ENCODE measurements around the gene RXRG. TPM values are rescaled to one million over a fixed set of nuclear protein-coding genes. Genes with fewer than 3 reads are reported as not detected.
A peak's percentile ranks its signal among the peaks of the same experiment; 100 is the strongest.

The RXRG gene
- not detected for total RNA-seq

DNA sequence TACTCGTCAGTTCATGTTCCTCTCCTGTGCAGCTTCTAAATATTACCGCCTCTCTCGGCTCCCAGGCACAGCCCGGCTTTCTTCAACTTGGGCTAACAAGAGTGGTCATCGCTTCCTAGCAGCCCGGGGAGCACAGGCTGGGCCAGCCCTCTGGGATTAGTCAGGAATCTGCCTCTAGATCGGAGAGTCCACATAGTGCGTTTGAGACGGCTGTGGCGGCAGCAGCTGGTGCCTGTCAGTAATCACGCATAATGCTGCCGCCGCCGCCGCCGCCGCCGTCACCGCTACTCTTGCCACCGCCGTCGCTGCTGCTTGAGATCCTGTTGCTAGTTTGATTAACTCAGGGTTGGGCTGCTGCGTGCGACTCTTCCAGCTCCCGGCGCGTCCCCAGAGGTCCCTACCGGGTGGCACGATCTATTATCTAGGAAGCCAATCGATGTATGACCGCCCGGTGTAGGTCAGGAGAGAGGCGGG lies at the start of gene RXRG:
Gene RXRG (minus strand): TSS at position 230 of the 474 bp plus-strand sequence. CDS start 233 bp downstream, outside the sequence.
- POLR2A ChIA-PET: no interaction called here
- no peak within 1 kb of the TSS for H3K4me3 Mint-ChIP-seq
- ATAC-seq (ENCODE audit: low read depth) (no peak), DNase-seq (peak; percentile 43)
- H3K4me1 Mint-ChIP-seq: peaks cover 2% of the 10 kb centered on the region
- no peaks in the 10 kb centered on the region for H3K9me3 Mint-ChIP-seq
- no peak within 1 kb of the TSS for H3K27ac Mint-ChIP-seq
- no peaks in the 10 kb centered on the region for H3K36me3 Mint-ChIP-seq
- peaks cover 31% of the 10 kb centered on the region for H3K27me3 Mint-ChIP-seq

- Mint-ChIP-seq H3K9me3 (no peaks in the 10 kb centered on the region), H3K36me3 (no peaks in the 10 kb centered on the region), H3K4me3 (no peak overlapping the region), H3K4me1 (no peaks in the 10 kb centered on the region), H3K27ac (no peak overlapping the region), H3K27me3 (peaks cover 31% of the 10 kb centered on the region)
- POLR2A ChIA-PET: no interaction called here
- DNase-seq (no peak), ATAC-seq (ENCODE audit: low read depth) (no peak)
These were observed 48.0 kb upstream of the RXRG start for GRCh38 chr1:165492845-165493373.

- Mint-ChIP-seq H3K36me3 (no peaks in the 10 kb centered on the region), H3K27ac (no peak overlapping the region), H3K4me3 (no peak overlapping the region), H3K4me1 (no peaks in the 10 kb centered on the region), H3K27me3 (peaks cover 44% of the 10 kb centered on the region), H3K9me3 (no peaks in the 10 kb centered on the region)
- DNase-seq: no peak
- POLR2A ChIA-PET: no interaction called here
- no peak for ATAC-seq (ENCODE audit: low read depth)
These were observed 45.2 kb upstream of the RXRG start for GRCh38 chr1:165490175-165490574.

GRCh38 chr1:165487921-165488320 lies 43.0 kb upstream of the RXRG start:
- Mint-ChIP-seq H3K9me3 (no peaks in the 10 kb centered on the region), H3K36me3 (no peaks in the 10 kb centered on the region), H3K4me3 (no peak overlapping the region), H3K27me3 (peaks cover 43% of the 10 kb centered on the region), H3K4me1 (peaks cover 2% of the 10 kb centered on the region), H3K27ac (no peak overlapping the region)
- DNase-seq (no peak), ATAC-seq (ENCODE audit: low read depth) (no peak)
- POLR2A ChIA-PET: no interaction called here

DNA sequence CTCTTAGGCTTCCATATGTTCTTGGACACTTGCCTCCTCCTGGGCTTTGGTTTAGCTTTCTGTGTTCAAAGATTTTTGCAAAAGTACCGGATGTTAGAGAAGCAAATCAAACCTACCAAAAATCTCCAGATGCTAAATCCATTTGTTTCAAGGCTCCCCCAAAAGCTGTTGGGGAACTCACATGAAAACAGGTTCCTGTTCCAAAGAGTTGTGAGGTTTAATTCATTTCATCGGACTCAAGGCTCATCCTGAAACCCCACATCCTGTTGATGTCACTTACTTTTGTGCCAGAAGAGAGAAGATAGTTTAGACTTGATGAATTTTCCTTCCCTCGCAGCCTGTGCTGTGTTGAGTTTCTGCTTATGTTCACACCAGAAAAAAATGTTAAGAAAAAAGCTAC lies 41.7 kb upstream of the RXRG start:
- Mint-ChIP-seq H3K9me3 (no peaks in the 10 kb centered on the region), H3K27me3 (peaks cover 41% of the 10 kb centered on the region), H3K4me3 (no peak overlapping the region), H3K4me1 (peaks cover 5% of the 10 kb centered on the region), H3K36me3 (no peaks in the 10 kb centered on the region), H3K27ac (no peak overlapping the region)
- ATAC-seq (ENCODE audit: low read depth) (no peak), DNase-seq (no peak)
- POLR2A ChIA-PET: no interaction called here

DNA sequence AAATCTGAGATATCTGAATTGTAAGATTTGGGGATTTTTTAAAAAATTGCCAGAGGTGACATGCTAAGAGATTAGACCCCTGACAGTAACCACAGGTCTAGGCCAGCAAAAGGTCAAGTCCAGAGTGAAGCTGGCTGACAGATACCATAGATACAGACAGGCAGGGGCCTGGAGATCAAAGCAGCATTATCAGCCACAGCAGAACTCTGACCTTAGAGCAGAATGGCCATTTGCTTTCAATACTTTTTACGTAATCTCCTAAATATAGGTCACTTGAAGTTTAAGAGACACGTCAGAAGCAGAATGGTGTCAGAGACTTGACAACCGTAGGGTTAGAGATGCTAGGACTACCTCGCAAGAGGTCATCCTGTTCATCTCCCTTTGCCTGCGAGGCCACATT lies 40.8 kb upstream of the RXRG start:
- H3K4me3 Mint-ChIP-seq: no peak overlapping the region
- H3K36me3 Mint-ChIP-seq: no peaks in the 10 kb centered on the region
- no peaks in the 10 kb centered on the region for H3K9me3 Mint-ChIP-seq
- H3K4me1 Mint-ChIP-seq: peaks cover 5% of the 10 kb centered on the region
- POLR2A ChIA-PET: no interaction called here
- H3K27ac Mint-ChIP-seq: no peak overlapping the region
- peaks cover 41% of the 10 kb centered on the region for H3K27me3 Mint-ChIP-seq
- DNase-seq (no peak), ATAC-seq (ENCODE audit: low read depth) (no peak)

- no peak overlapping the region for H3K4me3 Mint-ChIP-seq
These were observed 39.6 kb upstream of the RXRG start for GRCh38 chr1:165484532-165484931.

GRCh38 chr1:165483412-165483811 lies 38.5 kb upstream of the RXRG start:
- H3K27me3 Mint-ChIP-seq: peaks cover 36% of the 10 kb centered on the region
- ATAC-seq (ENCODE audit: low read depth) (no peak), DNase-seq (no peak)
- no peak overlapping the region for H3K27ac Mint-ChIP-seq
- no peaks in the 10 kb centered on the region for H3K36me3 Mint-ChIP-seq
- peaks cover 1% of the 10 kb centered on the region for H3K9me3 Mint-ChIP-seq
- H3K4me1 Mint-ChIP-seq: peaks cover 5% of the 10 kb centered on the region
- H3K4me3 Mint-ChIP-seq: no peak overlapping the region
- POLR2A ChIA-PET: no interaction called here

More at GRCh38 chr1:165484532-165484931, 39.6 kb upstream of the RXRG start:
- DNase-seq: no peak
- no peak for ATAC-seq (ENCODE audit: low read depth)
- Mint-ChIP-seq H3K27me3 (peaks cover 43% of the 10 kb centered on the region), H3K4me1 (peaks cover 5% of the 10 kb centered on the region), H3K9me3 (peaks cover 1% of the 10 kb centered on the region), H3K36me3 (no peaks in the 10 kb centered on the region), H3K27ac (no peak overlapping the region)
- POLR2A ChIA-PET: no interaction called here

GRCh38 chr1:165481820-165482532 lies 37.0 kb upstream of the RXRG start:
- POLR2A ChIA-PET: no interaction called here
- peaks cover 5% of the 10 kb centered on the region for H3K4me1 Mint-ChIP-seq
- H3K27ac Mint-ChIP-seq: no peak overlapping the region
- H3K27me3 Mint-ChIP-seq: peaks cover 22% of the 10 kb centered on the region
- ATAC-seq (ENCODE audit: low read depth) (no peak), DNase-seq (no peak)
- no peaks in the 10 kb centered on the region for H3K36me3 Mint-ChIP-seq
- peaks cover 1% of the 10 kb centered on the region for H3K9me3 Mint-ChIP-seq
- no peak overlapping the region for H3K4me3 Mint-ChIP-seq

- peaks cover 6% of the 10 kb centered on the region for H3K27me3 Mint-ChIP-seq
- H3K4me1 Mint-ChIP-seq: no peaks in the 10 kb centered on the region
- ATAC-seq (ENCODE audit: low read depth) (no peak), DNase-seq (no peak)
- no peaks in the 10 kb centered on the region for H3K36me3 Mint-ChIP-seq
- POLR2A ChIA-PET: no interaction called here
- H3K4me3 Mint-ChIP-seq: no peak overlapping the region
- H3K9me3 Mint-ChIP-seq: peaks cover 1% of the 10 kb centered on the region
- H3K27ac Mint-ChIP-seq: no peak overlapping the region
These were observed 31.9 kb upstream of the RXRG start for GRCh38 chr1:165476776-165477175.

- ATAC-seq (ENCODE audit: low read depth): no peak
- no peaks in the 10 kb centered on the region for H3K36me3 Mint-ChIP-seq
- POLR2A ChIA-PET: no interaction called here
These were observed 29.3 kb upstream of the RXRG start for GRCh38 chr1:165474196-165474595.

DNA sequence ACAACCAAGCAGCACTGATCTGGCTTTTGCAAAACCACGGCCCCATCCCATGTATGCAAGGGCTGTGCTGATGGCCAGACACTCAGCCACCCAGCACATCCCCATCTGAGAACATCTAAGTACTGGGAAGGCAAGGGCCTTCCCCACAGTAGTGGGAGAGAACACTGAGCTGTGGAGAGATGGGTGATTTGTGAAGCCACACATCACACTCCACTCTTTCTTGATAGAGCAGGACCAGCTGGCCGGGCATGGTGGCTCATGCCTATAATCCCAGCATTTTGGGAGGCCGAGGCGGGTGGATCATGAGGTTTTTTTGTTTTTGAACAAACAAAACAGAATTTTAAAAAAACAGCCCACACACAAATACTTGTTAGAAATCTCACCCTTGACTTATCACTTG lies 28.2 kb upstream of the RXRG start:
- no peaks in the 10 kb centered on the region for H3K9me3 Mint-ChIP-seq
- peaks cover 7% of the 10 kb centered on the region for H3K27me3 Mint-ChIP-seq
- ATAC-seq (ENCODE audit: low read depth) (no peak), DNase-seq (no peak)
- POLR2A ChIA-PET: no interaction called here
- no peak overlapping the region for H3K4me3 Mint-ChIP-seq
- H3K36me3 Mint-ChIP-seq: no peaks in the 10 kb centered on the region
- no peaks in the 10 kb centered on the region for H3K4me1 Mint-ChIP-seq
- no peak overlapping the region for H3K27ac Mint-ChIP-seq

More at GRCh38 chr1:165474196-165474595, 29.3 kb upstream of the RXRG start:
- no peak overlapping the region for H3K27ac Mint-ChIP-seq
- peaks cover 7% of the 10 kb centered on the region for H3K27me3 Mint-ChIP-seq
- H3K9me3 Mint-ChIP-seq: no peaks in the 10 kb centered on the region
- H3K4me3 Mint-ChIP-seq: no peak overlapping the region
- H3K4me1 Mint-ChIP-seq: no peaks in the 10 kb centered on the region
- DNase-seq: no peak

- no peak for DNase-seq
- H3K27ac Mint-ChIP-seq: no peak overlapping the region
- no peak for ATAC-seq (ENCODE audit: low read depth)
- POLR2A ChIA-PET: no interaction called here
- H3K27me3 Mint-ChIP-seq: peaks cover 28% of the 10 kb centered on the region
- H3K4me3 Mint-ChIP-seq: no peak overlapping the region
- H3K36me3 Mint-ChIP-seq: no peaks in the 10 kb centered on the region
- H3K4me1 Mint-ChIP-seq: no peaks in the 10 kb centered on the region
- no peaks in the 10 kb centered on the region for H3K9me3 Mint-ChIP-seq
These were observed 23.9 kb upstream of the RXRG start for GRCh38 chr1:165468726-165469249.

DNA sequence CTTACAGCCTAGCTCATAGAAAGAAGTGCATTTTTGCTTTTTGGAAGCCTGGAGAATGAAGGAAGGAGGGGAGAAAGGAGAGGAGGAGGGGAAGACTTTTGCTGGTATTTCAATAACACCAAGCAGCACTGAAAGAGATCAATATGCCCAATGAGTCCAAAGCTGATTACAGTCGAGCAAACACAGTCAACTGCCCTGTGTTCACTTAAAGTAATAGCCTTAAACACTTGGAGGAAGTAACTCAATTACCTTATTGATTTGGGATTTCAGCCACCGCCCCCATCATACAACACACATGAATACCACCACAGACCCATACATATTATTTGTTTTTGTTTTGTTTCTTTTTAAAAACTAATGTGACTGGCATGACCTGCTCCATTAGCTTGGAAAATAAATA lies 23.3 kb upstream of the RXRG start:
- Mint-ChIP-seq H3K4me3 (no peak overlapping the region), H3K27ac (no peak overlapping the region), H3K36me3 (no peaks in the 10 kb centered on the region), H3K9me3 (no peaks in the 10 kb centered on the region), H3K4me1 (no peaks in the 10 kb centered on the region), H3K27me3 (peaks cover 28% of the 10 kb centered on the region)
- POLR2A ChIA-PET: no interaction called here
- ATAC-seq (ENCODE audit: low read depth) (no peak), DNase-seq (no peak)

Measured in activated naive CD8-positive, alpha-beta T cell treated with anti-CD3 and anti-CD28 coated beads, Interleukin-2, amount 10 ng/mL, durations not matched to agents 7 days and 5 days (primary cell).